Astrocyte of the spinal cord (primary cell): ENCODE results near the gene CYP21A2.
"Not testable (repeated sequence)": the region's sequence is repeated elsewhere in the genome, so short reads cannot be mapped to it uniquely, and the experiment has no call there.

Experiments used
- DNase-seq: peaks from one replicate; pipeline ENCODE4 v3.0.0; 2011; ENCODE audit warnings: low read depth, low spot score
- H3K4me3 ChIP-seq: 2 replicates; pipeline ENCODE4 v1.5.1; 2011; ENCODE audit warnings: low read depth, mild to moderate bottlenecking, low read length, moderate library complexity
- in situ Hi-C: cut with HindIII; loops from 2 replicates; pipeline ENCODE4 v1.10.0; 2017; ENCODE audit warnings: low sequenced_read_pairs

The CYP21A2 gene

GRCh38 chr6:32013738-32014137 lies 24.5 kb upstream of the CYP21A2 start:
- in situ Hi-C loops, DNase-seq, H3K4me3 ChIP-seq: not testable (repeated sequence)

- H3K4me3 ChIP-seq, DNase-seq, in situ Hi-C loops: not testable (repeated sequence)
Observed at GRCh38 chr6:32014547-32014946, 23.7 kb upstream of the CYP21A2 start, which contains the start of gene C4B. Gene C4B, plus strand, starts transcription at chr6:32014795. Its CDS starts 51 bp downstream, at chr6:32014846.

- H3K4me3 ChIP-seq, in situ Hi-C loops, DNase-seq: not testable (repeated sequence)
Observed at GRCh38 chr6:32022100-32022499, 16.1 kb upstream of the CYP21A2 start.

GRCh38 chr6:32028631-32029030 lies 9.6 kb upstream of the CYP21A2 start:
- in situ Hi-C loops, H3K4me3 ChIP-seq, DNase-seq: not testable (repeated sequence)

GRCh38 chr6:32029553-32029952 lies 8.7 kb upstream of the CYP21A2 start:
- H3K4me3 ChIP-seq, in situ Hi-C loops, DNase-seq: not testable (repeated sequence)

- H3K4me3 ChIP-seq, in situ Hi-C loops, DNase-seq: not testable (repeated sequence)
Observed at GRCh38 chr6:32035283-32036013, 2.8 kb upstream of the CYP21A2 start.

- in situ Hi-C loops, DNase-seq, H3K4me3 ChIP-seq: not testable (repeated sequence)
Observed at GRCh38 chr6:32037136-32037535, 1.1 kb upstream of the CYP21A2 start.

GRCh38 chr6:32038878-32039277 lies 663 bp downstream of the CYP21A2 start:
- in situ Hi-C loops, H3K4me3 ChIP-seq, DNase-seq: not testable (repeated sequence)

GRCh38 chr6:32039321-32040274 lies 1.4 kb downstream of the CYP21A2 start:
- in situ Hi-C loops, DNase-seq, H3K4me3 ChIP-seq: not testable (repeated sequence)

GRCh38 chr6:32040299-32041049 lies 2.3 kb downstream of the CYP21A2 start:
- in situ Hi-C loops = not testable (repeated sequence)

GRCh38 chr6:32041050-32041321 lies 2.8 kb downstream of the CYP21A2 start:
- in situ Hi-C loops, DNase-seq, H3K4me3 ChIP-seq: not testable (repeated sequence)

More at GRCh38 chr6:32040299-32041049, 2.3 kb downstream of the CYP21A2 start:
- not testable (repeated sequence) for DNase-seq, H3K4me3 ChIP-seq

- in situ Hi-C loops, DNase-seq, H3K4me3 ChIP-seq: not testable (repeated sequence)
Observed at GRCh38 chr6:32041385-32041784, 3.2 kb downstream of the CYP21A2 start.

- in situ Hi-C loops, DNase-seq: not testable (repeated sequence)
Observed at GRCh38 chr6:32042276-32042675, 4.1 kb downstream of the CYP21A2 start.

GRCh38 chr6:32043589-32044380 lies 5.6 kb downstream of the CYP21A2 start:
- H3K4me3 ChIP-seq, in situ Hi-C loops, DNase-seq: not testable (repeated sequence)

More at GRCh38 chr6:32042276-32042675, 4.1 kb downstream of the CYP21A2 start:
- not testable (repeated sequence) for H3K4me3 ChIP-seq

- H3K4me3 ChIP-seq, DNase-seq, in situ Hi-C loops: not testable (repeated sequence)
Observed at GRCh38 chr6:32044916-32045315, 6.7 kb downstream of the CYP21A2 start.
